GM13977 (cell line): ENCODE measurements around the gene SPATA33.

Experiments used
- DNase-seq: peaks from one replicate; pipeline ENCODE4 v3.0.0; 2012; ENCODE audit warnings: low spot score
- CTCF ChIP-seq: IDR thresholded peaks from 2 replicates; pipeline ENCODE4 v1.5.1; 2012; ENCODE audit warnings: mild to moderate bottlenecking, control low read depth; ENCODE audit not compliant: insufficient read depth; ENCODE audit errors: extremely low read depth, missing control alignments
- in situ Hi-C: fragments of 300-500 bp; cut with MboI; formaldehyde crosslinking; loops from one replicate; pipeline ENCODE4 v1.12.0; 2022; ENCODE audit warnings: low sequenced_read_pairs, low pct_unique_long_range_greater_than_20kb, mixed read lengths, inconsistent platforms; ENCODE audit not compliant: unreplicated experiment

Gene SPATA33

GRCh38 chr16:89646906-89647305, 10.7 kb upstream of the SPATA33 start:
- in situ Hi-C loops, result no loop called here
- TF ChIP-seq CTCF, result no peak
- no peak for DNase-seq

- no peak for TF ChIP-seq CTCF
- DNase-seq, result no peak
- in situ Hi-C loops, result no loop called here
These were observed 6.1 kb upstream of the SPATA33 start for GRCh38 chr16:89651584-89651983.

GRCh38 chr16:89653656-89654295, 3.9 kb upstream of the SPATA33 start:
- no peak for DNase-seq
- no peak for TF ChIP-seq CTCF
- in situ Hi-C loops, result no loop called here

DNA sequence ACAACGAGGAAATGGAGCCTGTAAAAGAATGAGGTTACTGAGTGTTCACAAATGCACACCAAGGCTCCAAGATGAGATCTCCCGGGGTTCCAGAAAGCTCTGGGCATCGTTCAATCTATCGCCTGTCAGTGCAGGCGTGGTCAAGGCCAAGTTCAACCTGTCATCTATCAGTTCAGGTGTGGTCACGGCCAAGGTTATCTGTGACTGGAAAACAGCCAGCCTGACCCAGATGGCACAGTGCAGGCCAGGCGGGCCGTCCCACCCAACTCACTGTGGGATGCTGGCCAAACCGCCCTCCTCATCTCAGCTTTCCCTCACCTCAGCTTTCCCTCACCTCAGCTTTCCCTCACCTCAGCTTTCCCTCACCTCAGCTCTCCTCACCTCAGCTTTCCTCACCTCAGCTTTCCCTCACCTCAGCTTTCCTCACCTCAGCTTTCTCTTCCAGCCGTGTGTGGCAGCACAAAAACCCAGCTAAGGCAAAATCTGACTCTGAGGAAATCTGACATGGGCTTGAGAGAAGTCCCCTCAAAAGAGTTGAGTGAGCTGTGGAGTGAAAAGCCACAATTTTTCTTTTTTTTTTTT, 2.5 kb upstream of the SPATA33 start:
- DNase-seq, result no peak
- in situ Hi-C loops, result no loop called here
- TF ChIP-seq CTCF, result no peak

- in situ Hi-C loops, result no loop called here
- DNase-seq, result no peak
- no peak for TF ChIP-seq CTCF
These were observed 1.1 kb upstream of the SPATA33 start for GRCh38 chr16:89656435-89657121.

GRCh38 chr16:89658221-89658879, 714 bp downstream of the SPATA33 start:
- TF ChIP-seq CTCF, result no peak
- no peak for DNase-seq
- in situ Hi-C loops, result no loop called here
